IPS-20b (cell line): ENCODE results near the gene CENPX.

ENCODE experiments used
- H3K27ac ChIP-seq: one replicate; pipeline ENCODE4 v1.5.1; 2013; ENCODE audit warnings: low read length
- H3K27me3 ChIP-seq: 2 replicates; pipeline ENCODE4 v1.6.1; 2013; ENCODE audit warnings: mild to moderate bottlenecking, low read length, inconsistent platforms; ENCODE audit not compliant: insufficient read depth
- H3K36me3 ChIP-seq: 2 replicates; pipeline ENCODE4 v1.6.1; 2013; ENCODE audit warnings: low read depth, mild to moderate bottlenecking, inconsistent platforms, low read length, moderate library complexity; ENCODE audit not compliant: insufficient read depth
- H3K4me1 ChIP-seq: 2 replicates; pipeline ENCODE4 v1.6.1; 2013; ENCODE audit warnings: mild to moderate bottlenecking, control low read depth, inconsistent platforms, low read length, moderate library complexity; ENCODE audit not compliant: insufficient read depth
- H3K4me3 ChIP-seq: 2 replicates; pipeline ENCODE4 v1.5.1; 2013; ENCODE audit warnings: mild to moderate bottlenecking, low read length, inconsistent platforms
- H3K9ac ChIP-seq: 2 replicates; pipeline ENCODE4 v1.6.1; 2013; ENCODE audit warnings: low read depth, mild to moderate bottlenecking, inconsistent platforms, low read length, moderate library complexity
- H3K9me3 ChIP-seq: 2 replicates; pipeline ENCODE4 v1.6.1; 2013; ENCODE audit warnings: mild to moderate bottlenecking, low read depth, low read length, inconsistent platforms; ENCODE audit not compliant: insufficient read depth

The CENPX gene

DNA sequence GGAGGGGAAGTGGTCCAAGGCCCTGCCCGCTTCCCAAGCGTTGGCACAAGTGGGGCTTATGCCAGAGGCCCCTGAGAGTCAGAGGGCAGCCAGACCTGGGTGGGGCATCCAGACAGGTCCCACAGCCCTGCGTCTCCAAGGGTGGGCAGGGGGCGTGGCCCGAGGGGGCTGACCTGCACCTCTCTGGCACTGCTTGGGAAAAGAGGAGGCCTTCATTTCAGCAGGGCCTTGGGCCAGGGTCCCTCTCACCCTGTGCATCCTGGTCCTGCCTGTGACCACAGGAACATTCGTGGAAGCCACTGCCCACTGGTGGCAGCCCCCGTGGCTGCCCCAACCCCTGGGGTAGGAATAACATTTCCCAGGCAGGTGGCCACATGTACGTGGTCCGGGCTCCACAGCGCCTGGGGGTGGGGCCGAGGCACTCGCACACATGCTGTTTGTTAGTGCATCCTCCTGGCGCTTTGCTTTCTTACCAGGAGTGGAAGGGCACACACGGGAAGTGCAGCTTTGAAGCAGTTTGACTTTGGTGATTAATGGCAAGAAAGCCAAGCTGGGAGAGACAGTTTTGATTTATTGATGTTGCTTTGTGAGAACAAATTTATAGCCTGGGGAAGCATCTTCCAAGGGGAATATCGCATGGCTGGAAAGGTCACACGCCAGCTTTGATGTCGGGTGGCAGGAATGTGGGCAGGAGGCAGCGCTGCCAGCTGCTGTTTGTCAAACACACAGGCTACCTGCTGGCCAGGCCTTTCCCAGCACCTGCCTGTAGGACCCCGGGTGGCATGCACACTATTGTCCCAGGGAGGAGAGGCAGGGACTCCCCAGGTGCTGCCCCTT is 4.3 kb downstream of the CENPX start:
- peaks cover 3% of the 10 kb centered on the region for H3K4me1 ChIP-seq
- H3K9me3 ChIP-seq: no peaks in the 10 kb centered on the region
- no peaks in the 10 kb centered on the region for H3K27me3 ChIP-seq
- no peak overlapping the region for H3K4me3 ChIP-seq
- H3K9ac ChIP-seq: no peak overlapping the region
- H3K27ac ChIP-seq: no peak overlapping the region
- peaks cover 5% of the 10 kb centered on the region; the same call in 1 of the 2 replicates for H3K36me3 ChIP-seq

DNA sequence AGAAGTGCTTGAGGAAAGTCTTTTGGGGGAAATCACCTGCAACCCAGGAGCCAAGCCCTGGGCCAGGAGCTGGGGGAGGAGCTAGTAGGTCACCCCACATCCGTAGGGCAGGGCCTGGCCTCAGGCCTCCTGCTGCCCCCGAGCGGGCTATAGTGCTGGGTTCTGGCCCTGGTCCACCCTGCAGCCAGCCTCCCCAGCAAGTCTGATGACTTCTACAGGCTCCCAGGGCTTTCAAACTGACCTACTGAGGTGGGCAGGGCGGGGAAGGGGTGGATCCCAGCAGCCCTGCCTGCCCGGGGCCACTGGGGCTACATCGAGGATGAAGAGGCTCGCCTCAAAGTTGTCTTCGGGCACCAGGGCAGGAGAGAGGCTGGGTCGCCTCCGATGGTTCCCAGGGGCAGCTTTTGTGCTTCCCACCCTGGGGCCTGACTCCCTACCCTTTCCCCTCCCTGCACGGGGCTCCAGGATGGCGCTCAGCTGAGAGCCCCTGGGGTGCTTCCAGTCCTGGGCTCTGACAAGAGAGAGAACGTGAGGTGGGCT is 5.0 kb downstream of the CENPX start:
- Histone ChIP-seq H3K4me1 (peaks cover 3% of the 10 kb centered on the region), H3K9ac (no peak overlapping the region), H3K27ac (no peak overlapping the region)

DNA sequence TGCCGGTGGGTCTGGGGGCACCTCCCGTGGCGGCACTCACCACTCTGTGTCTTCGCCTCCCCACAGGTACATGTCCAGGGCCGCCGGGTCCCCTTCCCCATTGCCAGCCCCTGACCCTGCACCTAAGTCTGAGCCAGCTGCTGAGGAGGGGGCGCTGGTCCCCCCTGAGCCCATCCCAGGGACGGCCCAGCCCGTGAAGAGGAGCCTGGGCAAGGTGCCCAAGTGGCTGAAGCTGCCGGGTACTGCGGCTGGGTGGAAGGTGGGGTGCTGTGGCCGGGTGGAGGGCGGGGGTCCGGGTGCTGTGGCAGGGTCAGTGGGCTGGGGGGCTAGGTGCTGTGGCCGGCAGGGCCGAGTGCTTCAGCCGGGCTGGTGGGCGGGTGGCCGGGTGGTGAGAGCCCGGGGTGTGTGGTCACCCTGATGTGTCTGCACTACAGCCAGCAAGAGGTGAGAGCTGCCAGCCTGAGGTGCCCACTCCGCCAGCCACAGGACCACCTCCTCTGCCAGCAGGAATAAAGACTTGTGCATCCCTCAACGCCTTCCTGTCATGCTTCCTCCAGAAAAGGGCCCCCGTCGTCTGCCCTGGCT is 5.7 kb downstream of the CENPX start:
- Histone ChIP-seq H3K9me3 (no peaks in the 10 kb centered on the region), H3K9ac (no peak overlapping the region), H3K27me3 (no peaks in the 10 kb centered on the region), H3K4me3 (no peak overlapping the region), H3K4me1 (peaks cover 3% of the 10 kb centered on the region), H3K27ac (no peak overlapping the region), H3K36me3 (peaks cover 5% of the 10 kb centered on the region; the same call in 1 of the 2 replicates)

More for the DNA sequence above, 5.0 kb downstream of the CENPX start:
- H3K36me3 ChIP-seq: peaks cover 5% of the 10 kb centered on the region; the same call in 1 of the 2 replicates
- no peaks in the 10 kb centered on the region for H3K27me3 ChIP-seq
- no peaks in the 10 kb centered on the region for H3K9me3 ChIP-seq
- no peak overlapping the region for H3K4me3 ChIP-seq

DNA sequence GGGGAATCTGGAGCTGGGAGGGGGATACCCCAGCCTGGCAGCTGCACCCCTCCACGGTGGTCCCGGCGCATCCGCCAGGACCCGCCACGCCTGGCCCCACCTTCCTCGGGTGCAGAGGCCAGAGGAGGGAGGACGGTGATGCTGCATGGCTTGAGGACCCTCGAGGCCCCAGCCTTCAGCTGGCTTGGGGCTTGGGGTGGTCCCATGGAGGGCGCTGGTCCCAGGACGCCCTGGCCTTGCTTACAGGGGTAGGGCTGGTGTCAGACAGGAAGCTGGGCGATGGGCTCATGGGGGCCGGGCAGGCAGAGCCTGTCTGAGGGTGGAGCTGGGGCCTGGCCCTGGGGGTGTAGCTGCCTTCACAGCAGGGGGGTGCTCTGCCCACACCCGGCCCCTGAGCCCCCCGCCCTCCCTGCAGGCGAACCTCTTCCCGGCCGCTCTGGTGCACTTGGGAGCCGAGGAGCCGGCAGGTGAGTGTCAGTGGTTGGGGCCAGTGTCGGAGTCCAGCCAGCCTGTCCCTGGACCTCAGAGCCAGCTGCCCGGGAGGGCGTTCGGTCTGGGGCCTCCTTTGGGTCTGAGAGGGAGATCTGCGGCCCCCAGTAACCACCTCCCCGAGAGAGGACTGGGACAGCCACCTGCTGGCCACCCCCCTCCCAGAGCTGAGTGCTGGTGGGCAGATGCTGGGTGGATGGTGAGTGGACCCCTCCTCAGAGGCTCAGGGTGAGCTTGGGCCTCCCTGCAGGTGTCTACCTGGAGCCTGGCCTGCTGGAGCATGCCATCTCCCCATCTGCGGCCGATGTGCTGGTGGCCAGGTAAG is 6.4 kb downstream of the CENPX start:
- no peak overlapping the region for H3K9ac ChIP-seq
- no peaks in the 10 kb centered on the region; the same call in 1 of the 2 replicates for H3K4me1 ChIP-seq
- H3K27me3 ChIP-seq: no peaks in the 10 kb centered on the region
- no peak overlapping the region for H3K27ac ChIP-seq
- no peaks in the 10 kb centered on the region for H3K9me3 ChIP-seq
- H3K36me3 ChIP-seq: peaks cover 5% of the 10 kb centered on the region; the same call in 1 of the 2 replicates
- H3K4me3 ChIP-seq: no peak overlapping the region

DNA sequence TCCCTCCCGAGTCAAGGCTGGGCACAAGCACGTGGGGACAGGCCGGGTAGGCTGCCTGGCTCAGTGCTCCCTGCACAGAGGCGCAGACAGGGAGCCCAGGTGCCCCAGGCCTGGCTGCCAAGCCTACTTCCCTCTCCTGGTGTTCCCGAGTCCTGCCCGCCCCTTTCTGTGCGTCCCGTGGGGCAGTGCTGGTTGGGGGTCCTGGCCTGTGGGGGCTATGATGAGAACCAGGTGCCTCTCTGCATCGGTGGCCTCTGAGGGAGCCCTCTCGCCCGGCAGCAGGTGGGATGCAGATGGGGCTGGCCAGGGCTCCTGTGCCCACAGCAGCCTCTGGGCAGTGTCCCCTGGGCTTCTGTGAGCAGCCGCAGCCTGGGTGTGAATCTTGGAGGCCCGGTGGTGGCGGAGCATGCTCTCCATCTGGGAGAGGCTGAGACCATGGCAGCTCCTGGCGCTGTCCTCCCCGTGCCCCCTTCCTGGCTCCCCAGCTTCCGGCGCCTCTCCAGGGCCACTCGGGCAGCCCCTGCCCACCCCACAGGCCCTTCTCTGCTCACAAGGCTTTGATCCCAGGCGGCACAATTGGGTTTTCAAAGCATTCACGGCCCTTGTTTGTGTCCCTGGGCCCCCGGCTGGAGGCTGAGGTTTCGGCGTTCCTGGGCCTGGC is 7.2 kb downstream of the CENPX start:
- Histone ChIP-seq H3K9me3 (no peaks in the 10 kb centered on the region), H3K27ac (no peak overlapping the region), H3K4me1 (no peaks in the 10 kb centered on the region; the same call in 1 of the 2 replicates), H3K27me3 (no peaks in the 10 kb centered on the region), H3K9ac (no peak overlapping the region), H3K36me3 (peaks cover 5% of the 10 kb centered on the region; the same call in 1 of the 2 replicates), H3K4me3 (no peak overlapping the region)

DNA sequence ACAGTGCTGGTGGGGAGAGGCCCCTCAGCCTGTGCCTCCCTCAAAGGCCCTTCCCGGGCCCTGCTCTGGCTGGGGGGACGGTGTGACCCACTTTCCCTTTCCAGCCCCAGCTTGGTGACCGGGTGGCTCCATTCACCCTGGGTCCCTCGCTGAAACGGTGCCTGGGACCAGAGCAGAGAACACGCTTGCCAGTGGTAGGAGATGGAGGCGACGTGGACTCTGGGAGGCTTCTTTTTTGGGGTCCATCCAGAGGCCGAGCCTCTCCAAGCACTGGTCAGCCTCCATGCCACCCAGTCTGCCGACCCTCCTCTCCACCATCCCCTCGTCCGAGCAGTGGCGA is 7.7 kb downstream of the CENPX start:
- no peak overlapping the region for H3K9ac ChIP-seq
- no peaks in the 10 kb centered on the region; the same call in 1 of the 2 replicates for H3K4me1 ChIP-seq
- H3K36me3 ChIP-seq: peaks cover 5% of the 10 kb centered on the region; the same call in 1 of the 2 replicates
- H3K27ac ChIP-seq: no peak overlapping the region
- no peak overlapping the region for H3K4me3 ChIP-seq
- H3K9me3 ChIP-seq: no peaks in the 10 kb centered on the region
- H3K27me3 ChIP-seq: no peaks in the 10 kb centered on the region

DNA sequence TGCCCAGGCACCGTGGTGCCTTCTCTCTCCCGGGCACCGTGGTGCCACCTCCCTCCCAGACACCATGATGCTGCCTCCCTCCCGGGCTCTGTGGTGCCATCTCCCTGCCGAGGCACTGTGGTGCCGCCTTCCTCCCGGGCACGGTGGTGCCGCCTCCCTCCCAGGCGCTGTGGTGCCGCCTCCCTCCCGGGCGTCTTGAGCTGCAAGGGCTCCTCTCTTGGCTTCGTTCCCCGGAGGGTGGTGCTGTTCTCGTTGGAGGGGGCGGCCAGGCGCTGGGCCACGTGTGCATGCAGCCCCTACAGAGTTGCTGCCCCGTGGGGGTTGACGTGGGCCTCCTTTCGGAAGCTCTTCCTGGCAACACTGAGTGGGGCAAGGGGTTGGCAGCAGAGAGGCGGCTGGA is 8.2 kb downstream of the CENPX start:
- Histone ChIP-seq H3K9me3 (no peaks in the 10 kb centered on the region), H3K9ac (no peak overlapping the region), H3K27me3 (no peaks in the 10 kb centered on the region), H3K36me3 (peaks cover 5% of the 10 kb centered on the region; the same call in 1 of the 2 replicates), H3K4me3 (no peak overlapping the region), H3K27ac (no peak overlapping the region), H3K4me1 (no peaks in the 10 kb centered on the region; the same call in 1 of the 2 replicates)

DNA sequence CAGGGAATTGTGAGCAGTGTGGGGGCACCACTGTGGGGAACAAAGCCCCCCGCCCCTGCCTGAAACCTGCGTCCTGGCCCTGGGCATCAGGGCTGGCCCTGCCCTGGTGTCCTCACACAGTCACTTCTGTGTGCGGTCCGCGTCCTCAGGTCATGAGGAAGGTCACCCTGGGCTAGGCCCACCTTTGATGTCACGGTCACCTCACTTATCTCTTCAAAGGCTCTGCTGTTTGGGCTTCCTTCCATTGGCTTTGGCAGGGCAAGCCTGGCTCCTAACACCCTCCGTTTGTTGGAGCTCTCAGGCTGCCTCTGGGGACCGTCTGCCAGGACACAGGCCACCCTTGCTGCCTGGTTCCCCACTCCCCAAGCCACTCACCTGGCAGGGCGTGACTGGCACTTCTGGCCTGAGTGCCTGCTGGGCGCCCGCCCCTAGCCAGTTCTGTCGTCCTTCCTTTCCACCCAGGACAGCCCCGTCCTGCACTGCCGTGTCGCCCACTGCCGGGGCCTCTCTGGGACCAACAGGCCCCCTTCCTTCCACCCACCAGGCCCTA is 8.8 kb downstream of the CENPX start:
- H3K4me1 ChIP-seq: no peaks in the 10 kb centered on the region; the same call in 1 of the 2 replicates
- no peak overlapping the region for H3K9ac ChIP-seq
- no peaks in the 10 kb centered on the region for H3K9me3 ChIP-seq
- H3K27me3 ChIP-seq: no peaks in the 10 kb centered on the region
- no peak overlapping the region for H3K27ac ChIP-seq
- peaks cover 5% of the 10 kb centered on the region; the same call in 1 of the 2 replicates for H3K36me3 ChIP-seq
- no peak overlapping the region for H3K4me3 ChIP-seq

DNA sequence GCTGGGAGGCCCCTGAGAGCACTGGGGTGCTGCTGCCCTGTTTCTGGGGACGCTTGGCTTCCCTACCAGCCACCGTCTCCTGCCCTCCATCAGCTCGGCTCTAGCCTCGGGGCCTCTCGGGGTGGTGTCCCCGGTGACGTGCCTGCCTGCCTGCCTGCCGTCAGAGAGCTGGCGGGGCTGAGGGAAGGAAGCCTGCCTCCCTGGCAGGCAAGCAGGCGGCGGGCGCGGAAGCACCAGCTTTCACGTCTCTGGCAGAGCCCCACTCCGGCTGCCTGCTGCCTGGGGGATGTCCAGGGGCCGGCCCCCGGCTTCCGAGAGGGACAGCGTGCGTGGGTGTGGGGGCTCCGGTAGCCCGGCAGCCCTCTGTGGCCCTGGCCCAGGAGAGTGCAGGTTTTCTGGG is 9.3 kb downstream of the CENPX start:
- Histone ChIP-seq H3K27me3 (no peaks in the 10 kb centered on the region), H3K4me3 (no peak overlapping the region), H3K27ac (no peak overlapping the region), H3K9me3 (no peaks in the 10 kb centered on the region), H3K4me1 (no peaks in the 10 kb centered on the region; the same call in 1 of the 2 replicates), H3K36me3 (no peaks in the 10 kb centered on the region), H3K9ac (no peak overlapping the region)

DNA sequence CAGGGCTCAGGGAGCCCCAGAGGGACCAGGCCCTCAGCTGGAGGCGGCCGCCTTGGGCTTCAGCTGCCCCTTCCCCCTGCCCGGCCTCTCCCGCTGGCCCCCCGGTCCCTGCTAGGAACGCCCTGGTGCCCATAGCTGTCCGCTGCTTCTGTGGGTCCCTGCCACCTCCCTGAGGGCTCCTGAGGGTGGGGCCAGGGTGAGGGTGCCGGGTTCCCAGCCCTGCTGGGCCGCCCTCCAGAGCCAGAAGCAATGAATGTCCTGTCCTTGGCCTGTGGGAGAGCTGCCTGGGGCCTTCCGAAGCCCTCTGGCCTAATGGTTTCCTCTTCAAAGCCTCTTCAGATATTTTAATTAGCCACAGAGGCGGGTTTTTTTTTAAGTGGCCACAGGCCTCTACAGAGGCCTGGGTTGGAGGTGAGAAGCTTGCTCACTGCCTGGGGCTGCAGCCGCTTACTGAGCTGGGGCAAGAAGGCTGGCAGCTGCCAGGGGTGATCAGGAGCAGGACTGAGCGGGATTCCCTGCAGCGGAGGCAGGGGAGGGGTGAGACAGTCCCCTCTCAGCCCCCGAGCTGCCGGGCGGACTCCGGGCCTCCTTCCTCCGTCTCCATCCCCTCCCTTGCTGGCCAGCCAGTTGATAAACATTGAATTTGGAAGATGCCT is 9.9 kb downstream of the CENPX start:
- no peaks in the 10 kb centered on the region for H3K9me3 ChIP-seq
- no peak overlapping the region for H3K9ac ChIP-seq
- H3K4me1 ChIP-seq: no peaks in the 10 kb centered on the region; the same call in 1 of the 2 replicates
- H3K36me3 ChIP-seq: no peaks in the 10 kb centered on the region
- H3K27me3 ChIP-seq: no peaks in the 10 kb centered on the region
- H3K4me3 ChIP-seq: no peak overlapping the region
- H3K27ac ChIP-seq: no peak overlapping the region
